WTC11 (cell line): Measurements from ENCODE around the gene DMKN. TPM values are rescaled to one million over a fixed set of nuclear protein-coding genes. Genes with fewer than 3 reads are reported as not detected.
"Not testable (repeated sequence)": the region's sequence is repeated elsewhere in the genome, so short reads cannot be mapped to it uniquely, and the experiment has no call there.

Experiments
- ATAC-seq: fragments of 200-7000 bp; cut with Tn5 transposase; 2 replicates; pipeline ENCODE4 v1.10.0; 2021; ENCODE audit warnings: mild to moderate bottlenecking, moderate library complexity
- CTCF ChIA-PET: fragments of 300-600 bp; sonication (Branson Sonifier 250); formaldehyde crosslinking; loops from one replicate; lab custom pipeline; 2021; ENCODE audit warnings: antibody characterized with exemption; lab: Charles Lee
- POLR2A ChIA-PET: fragments of 350-600 bp; sonication (Branson Sonifier 250); formaldehyde crosslinking; loops from one replicate; lab custom pipeline; 2021; ENCODE audit warnings: antibody characterized with exemption; lab: Charles Lee
- DNase-seq: peaks from one replicate; pipeline ENCODE4 v3.0.0; 2021; ENCODE audit warnings: low spot score
- H3K27ac Mint-ChIP-seq: 2 replicates; pipeline ENCODE4 v1.8.0; 2021; ENCODE audit warnings: mixed read lengths
- H3K27me3 Mint-ChIP-seq: 2 replicates; pipeline ENCODE4 v1.8.0; 2021; ENCODE audit warnings: low read depth, mild to moderate bottlenecking, moderate library complexity, mixed read lengths
- H3K36me3 Mint-ChIP-seq: 2 replicates; pipeline ENCODE4 v1.8.0; 2021; ENCODE audit warnings: mixed read lengths
- H3K4me1 Mint-ChIP-seq: 2 replicates; pipeline ENCODE4 v1.8.0; 2022; ENCODE audit warnings: mixed read lengths
- H3K4me3 Mint-ChIP-seq: 2 replicates; pipeline ENCODE4 v1.8.0; 2021; ENCODE audit warnings: mild to moderate bottlenecking, moderate library complexity, mixed read lengths
- H3K9me3 Mint-ChIP-seq: 2 replicates; pipeline ENCODE4 v1.8.0; 2021; ENCODE audit warnings: mixed read lengths
- AR ChIP-seq: fragments of 250-450 bp; sonication (Bioruptor Pico); IDR thresholded peaks from 2 replicates; pipeline ENCODE4 v1.9.0; 2021; ENCODE audit warnings: mild to moderate bottlenecking
- CTCF ChIP-seq: fragments of 200-600 bp; IDR thresholded peaks from 2 replicates; pipeline ENCODE4 v1.8.0; 2022; ENCODE audit warnings: antibody characterized with exemption
- E2F5 ChIP-seq: sonication (generic); formaldehyde crosslinking; IDR thresholded peaks from 2 replicates; pipeline ENCODE4 v1.8.1; 2022; ENCODE audit warnings: mild to moderate bottlenecking, moderate library complexity, missing genetic modification reagents
- ETV6 ChIP-seq: sonication (generic); formaldehyde crosslinking; IDR thresholded peaks from 2 replicates; pipeline ENCODE4 v1.8.1; 2022; ENCODE audit warnings: mild to moderate bottlenecking, missing genetic modification reagents
- NFE2L1 ChIP-seq: sonication (generic); formaldehyde crosslinking; IDR thresholded peaks from 2 replicates; pipeline ENCODE4 v1.8.1; 2023; ENCODE audit warnings: missing genetic modification reagents
- NR3C1 ChIP-seq: sonication (generic); formaldehyde crosslinking; conservative IDR thresholded peaks from 2 replicates; pipeline ENCODE4 v1.8.1; 2023; ENCODE audit warnings: low read depth, mild to moderate bottlenecking, missing genetic modification reagents
- RORB ChIP-seq: fragments of 250-450 bp; sonication (Bioruptor Pico); IDR thresholded peaks from 2 replicates; pipeline ENCODE4 v1.9.0; 2021; ENCODE audit warnings: mild to moderate bottlenecking
- ZBTB43 ChIP-seq: sonication (generic); formaldehyde crosslinking; IDR thresholded peaks from 2 replicates; pipeline ENCODE4 v1.8.1; 2023; ENCODE audit warnings: mild to moderate bottlenecking, missing genetic modification reagents
- total RNA-seq: library from RNA; stranded (reverse); gene quantifications from 3 replicates; pipeline ENCODE4 v1.2.3, GENCODE V29; 2021

Gene DMKN
- total RNA-seq, 1 experiment from 2014 or later, result 285 TPM

- Mint-ChIP-seq H3K4me1 (peaks cover 7% of the 10 kb centered on the region), H3K4me3 (no peak overlapping the region), H3K27me3 (peaks cover 2% of the 10 kb centered on the region; the same call in 1 of the 2 replicates), H3K9me3 (peaks cover 3% of the 10 kb centered on the region; the same call in 1 of the 2 replicates), H3K36me3 (no peaks in the 10 kb centered on the region), H3K27ac (no peak overlapping the region)
- ATAC-seq (peak; percentile 79), DNase-seq (peak; percentile 77)
- ChIA-PET POLR2A (no interaction called here), CTCF (interaction anchor here (1.2 to 2.7 kb wide), 2 partner anchors 19 to 34 kb away, joined by 4 to 13 read pairs; no protein-coding TSS in a partner anchor)
- TF ChIP-seq CTCF (peak; percentile 47), E2F5 (CRISPR knock-in tag) (no peak)
Observed at GRCh38 chr19:35476149-35476548, 37.3 kb downstream of the DMKN start.

- CTCF ChIA-PET, result interaction anchor here (0.9 kb wide), 1 partner anchor 21 kb away, joined by 3 read pairs; no protein-coding TSS in a partner anchor
- H3K4me1 Mint-ChIP-seq, result peaks cover 13% of the 10 kb centered on the region
Observed at GRCh38 chr19:35474594-35474993, 38.9 kb downstream of the DMKN start.

GRCh38 chr19:35474104-35474503, 39.3 kb downstream of the DMKN start:
- Mint-ChIP-seq H3K27me3 (peaks cover 2% of the 10 kb centered on the region; the same call in 1 of the 2 replicates), H3K36me3 (no peaks in the 10 kb centered on the region), H3K4me3 (no peak overlapping the region), H3K4me1 (peaks cover 13% of the 10 kb centered on the region), H3K27ac (no peak overlapping the region), H3K9me3 (no peaks in the 10 kb centered on the region)
- no peak for DNase-seq
- CTCF ChIA-PET, result interaction anchor here (0.6 to 1.7 kb wide), 3 partner anchors 19 to 121 kb away, joined by 3 to 11 read pairs (median 4); no protein-coding TSS in a partner anchor
- TF ChIP-seq ZBTB43 (CRISPR knock-in tag), result no peak
- no peak for TF ChIP-seq RORB
- no peak for TF ChIP-seq ETV6 (CRISPR knock-in tag)
- TF ChIP-seq NR3C1, result no peak
- TF ChIP-seq AR, result no peak
- POLR2A ChIA-PET, result no interaction called here
- ATAC-seq, result no peak

More at GRCh38 chr19:35474594-35474993, 38.9 kb downstream of the DMKN start:
- POLR2A ChIA-PET, H3K36me3 Mint-ChIP-seq, H3K27ac Mint-ChIP-seq, ATAC-seq, H3K4me3 Mint-ChIP-seq, H3K27me3 Mint-ChIP-seq, H3K9me3 Mint-ChIP-seq, DNase-seq: not testable (repeated sequence)

GRCh38 chr19:35471946-35472345, 41.5 kb downstream of the DMKN start:
- POLR2A ChIA-PET, result no interaction called here
- no peak overlapping the region for H3K4me3 Mint-ChIP-seq
- no peak overlapping the region for H3K27ac Mint-ChIP-seq

GRCh38 chr19:35471075-35471474, 42.4 kb downstream of the DMKN start:
- H3K36me3 Mint-ChIP-seq, POLR2A ChIA-PET, H3K27me3 Mint-ChIP-seq, ATAC-seq, H3K9me3 Mint-ChIP-seq, H3K4me3 Mint-ChIP-seq, DNase-seq: not testable (repeated sequence)
- CTCF ChIA-PET, result interaction anchor here (0.8 to 1.2 kb wide), 2 partner anchors 118 to 404 kb away, joined by 3 read pairs; no protein-coding TSS in a partner anchor
- H3K4me1 Mint-ChIP-seq, result peaks cover 13% of the 10 kb centered on the region
- H3K27ac Mint-ChIP-seq, result 0 out of 2 replicates have a peak overlapping the region, but pooled peaks have one; percentile 12

More at GRCh38 chr19:35471946-35472345, 41.5 kb downstream of the DMKN start:
- ATAC-seq (no peak), DNase-seq (no peak)
- Mint-ChIP-seq H3K36me3 (no peaks in the 10 kb centered on the region), H3K27me3 (peaks cover 2% of the 10 kb centered on the region; the same call in 1 of the 2 replicates), H3K9me3 (no peaks in the 10 kb centered on the region), H3K4me1 (peaks cover 13% of the 10 kb centered on the region)
- TF ChIP-seq NFE2L1 (CRISPR knock-in tag), result no peak
- CTCF ChIA-PET, result interaction anchor here (0.8 to 1.7 kb wide), 3 partner anchors 38 to 202 kb away, joined by 3 to 5 read pairs (median 5); no protein-coding TSS in a partner anchor
